Neural cell (in vitro differentiated cells): ENCODE measurements around the gene MMP24. TPM values are rescaled to one million over a fixed set of nuclear protein-coding genes. Genes with fewer than 3 reads are reported as not detected.
A peak's percentile ranks its signal among the peaks of the same experiment; 100 is the strongest.
"Not testable (repeated sequence)": the region's sequence is repeated elsewhere in the genome, so short reads cannot be mapped to it uniquely, and the experiment has no call there.

ENCODE experiments used
- H2AFZ ChIP-seq: fragments of 200-600, 300-800 bp; sonication (generic), shearing (Covaris generic); 2 replicates; pipeline ENCODE4 v1.6.0; 2014; ENCODE audit warnings: low read depth, mild to moderate bottlenecking, antibody characterized with exemption, low read length, moderate library complexity
- H3F3A ChIP-seq: fragments of 200-600 bp; shearing (Covaris generic); 2 replicates; pipeline ENCODE4 v1.6.1; 2016; ENCODE audit warnings: mild to moderate bottlenecking, moderate library complexity, mixed read lengths, antibody characterized with exemption, low read length; ENCODE audit not compliant: insufficient read depth, poor library complexity, severe bottlenecking
- H3K27ac ChIP-seq: fragments of 200-600, 300-800 bp; sonication (generic), shearing (Covaris generic); 2 replicates; pipeline ENCODE4 v1.5.1; 2014; ENCODE audit warnings: mild to moderate bottlenecking, low read length, moderate library complexity
- H3K27me3 ChIP-seq: fragments of 300-800, 200-600 bp; sonication (generic), shearing (Covaris generic); 2 replicates; pipeline ENCODE4 v1.6.0; 2014; ENCODE audit warnings: mild to moderate bottlenecking, low read depth, low read length, moderate library complexity; ENCODE audit not compliant: insufficient read depth
- H3K36me3 ChIP-seq: fragments of 300-800, 200-600 bp; sonication (generic), shearing (Covaris generic); 2 replicates; pipeline ENCODE4 v1.5.1; 2014; ENCODE audit warnings: mild to moderate bottlenecking, antibody characterized with exemption, low read length, moderate library complexity; ENCODE audit not compliant: insufficient read depth
- H3K4me2 ChIP-seq: fragments of 300-800, 200-600 bp; sonication (generic), shearing (Covaris generic); 2 replicates; pipeline ENCODE4 v1.6.0; 2014; ENCODE audit warnings: mild to moderate bottlenecking, low read length
- H3K4me3 ChIP-seq: fragments of 300-800, 200-600 bp; sonication (generic), shearing (Covaris generic); 2 replicates; pipeline ENCODE4 v1.5.1; 2014; ENCODE audit warnings: mild to moderate bottlenecking, low read length, moderate library complexity
- H3K79me2 ChIP-seq: fragments of 200-600 bp; shearing (Covaris generic); replicated peaks from 2 replicates; pipeline ENCODE4 v1.6.0; 2014; ENCODE audit warnings: mild to moderate bottlenecking, low read length, moderate library complexity; ENCODE audit not compliant: insufficient read depth
- H3K9ac ChIP-seq: fragments of 300-800, 200-600 bp; sonication (generic), shearing (Covaris generic); 2 replicates; pipeline ENCODE4 v1.6.1; 2016; ENCODE audit warnings: mild to moderate bottlenecking, low read length, mixed read lengths
- H3K9me2 ChIP-seq: fragments of 200-600 bp; shearing (Covaris generic); 2 replicates; pipeline ENCODE4 v1.6.1; 2016; ENCODE audit warnings: mild to moderate bottlenecking, low read length, mixed read lengths; ENCODE audit not compliant: insufficient read depth
- H3K9me3 ChIP-seq: fragments of 200-600, 300-800 bp; sonication (generic), shearing (Covaris generic); 2 replicates; pipeline ENCODE4 v1.6.1; 2016; ENCODE audit warnings: mild to moderate bottlenecking, mixed run types, low read length, moderate library complexity, mixed read lengths
- H4K20me1 ChIP-seq: fragments of 200-600 bp; shearing (Covaris generic); 2 replicates; pipeline ENCODE4 v1.6.1; 2016; ENCODE audit warnings: mild to moderate bottlenecking, mixed run types; ENCODE audit not compliant: insufficient read depth
- MXI1 ChIP-seq: fragments of 450-650 bp; conservative IDR thresholded peaks from 2 replicates; pipeline ENCODE4 v1.6.1; 2014; ENCODE audit warnings: antibody characterized with exemption, mild to moderate bottlenecking; ENCODE audit not compliant: poor library complexity, severe bottlenecking
- POLR2AphosphoS5 ChIP-seq: IDR thresholded peaks from 2 replicates; pipeline ENCODE4 v1.6.1; 2012
- polyA plus RNA-seq: library from polyadenylated mRNA; depleted of rRNA; stranded (reverse); fragments of >200 nt; gene quantifications from 2 replicates; pipeline ENCODE4 v1.2.3, GENCODE V29; 2014
- TF ChIP-seq, protein P1 (sequence below): IDR thresholded peaks from 2 replicates; pipeline ENCODE4 v1.6.1; 2012; ENCODE audit warnings: borderline replicate concordance

Gene MMP24
- polyA plus RNA-seq, 1 donor from 2014 or later = 57.4 TPM

DNA sequence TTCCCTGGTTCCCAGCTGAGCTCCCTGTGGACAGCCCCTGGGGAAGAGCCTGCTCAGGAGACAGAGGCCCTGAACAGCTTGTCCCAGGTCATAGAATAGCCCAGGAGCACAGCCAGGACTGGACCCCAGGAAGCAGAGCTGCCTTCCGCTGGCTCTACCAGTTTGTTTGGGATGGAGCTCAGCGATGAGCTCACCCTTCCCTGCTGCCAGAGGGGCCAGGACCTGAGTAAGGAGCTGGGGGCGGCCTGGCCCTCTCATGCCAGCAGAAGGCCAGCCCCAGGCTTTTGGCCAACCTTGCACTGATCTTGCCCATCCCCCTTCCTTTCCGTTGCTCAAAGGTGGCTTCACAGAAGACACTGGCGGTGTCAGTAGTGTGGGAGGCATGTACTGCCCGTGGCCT lies 33.9 kb downstream of the MMP24 start:
- no peak for TF ChIP-seq MXI1
- Histone ChIP-seq H3K27me3 (no peaks in the 10 kb centered on the region), H3K79me2 (no peaks in the 10 kb centered on the region), H3K36me3 (peaks cover 5% of the 10 kb centered on the region), H4K20me1 (no peaks in the 10 kb centered on the region), H3K9ac (no peak overlapping the region), H3K9me2 (no peaks in the 10 kb centered on the region), H3K9me3 (no peaks in the 10 kb centered on the region), H3K27ac (no peak overlapping the region), H3F3A (no peaks in the 10 kb centered on the region), H3K4me2 (no peak overlapping the region), H2AFZ (no peak overlapping the region), H3K4me3 (no peak overlapping the region)

DNA sequence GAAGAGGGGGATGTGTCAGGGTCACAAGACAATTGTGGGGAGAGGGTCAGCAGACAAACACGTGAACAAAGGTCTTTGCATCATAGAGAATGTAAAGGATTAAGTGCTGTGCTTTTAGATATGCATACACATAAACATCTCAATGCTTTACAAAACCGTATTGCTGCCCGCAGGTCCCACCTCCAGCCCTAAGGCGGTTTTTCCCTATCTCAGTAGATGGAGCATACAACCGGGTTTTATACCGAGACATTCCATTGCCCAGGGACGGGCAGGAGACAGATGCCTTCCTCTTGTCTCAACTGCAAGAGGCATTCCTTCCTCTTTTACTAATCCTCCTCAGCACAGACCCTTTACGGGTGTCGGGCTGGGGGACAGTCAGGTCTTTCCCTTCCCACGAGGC lies 35.8 kb downstream of the MMP24 start:
- not testable (repeated sequence) for H4K20me1 ChIP-seq, H2AFZ ChIP-seq, H3K9me3 ChIP-seq, H3K36me3 ChIP-seq, H3K27me3 ChIP-seq, H3K9me2 ChIP-seq, H3K4me3 ChIP-seq, H3K79me2 ChIP-seq, H3F3A ChIP-seq, H3K4me2 ChIP-seq, H3K9ac ChIP-seq, H3K27ac ChIP-seq

DNA sequence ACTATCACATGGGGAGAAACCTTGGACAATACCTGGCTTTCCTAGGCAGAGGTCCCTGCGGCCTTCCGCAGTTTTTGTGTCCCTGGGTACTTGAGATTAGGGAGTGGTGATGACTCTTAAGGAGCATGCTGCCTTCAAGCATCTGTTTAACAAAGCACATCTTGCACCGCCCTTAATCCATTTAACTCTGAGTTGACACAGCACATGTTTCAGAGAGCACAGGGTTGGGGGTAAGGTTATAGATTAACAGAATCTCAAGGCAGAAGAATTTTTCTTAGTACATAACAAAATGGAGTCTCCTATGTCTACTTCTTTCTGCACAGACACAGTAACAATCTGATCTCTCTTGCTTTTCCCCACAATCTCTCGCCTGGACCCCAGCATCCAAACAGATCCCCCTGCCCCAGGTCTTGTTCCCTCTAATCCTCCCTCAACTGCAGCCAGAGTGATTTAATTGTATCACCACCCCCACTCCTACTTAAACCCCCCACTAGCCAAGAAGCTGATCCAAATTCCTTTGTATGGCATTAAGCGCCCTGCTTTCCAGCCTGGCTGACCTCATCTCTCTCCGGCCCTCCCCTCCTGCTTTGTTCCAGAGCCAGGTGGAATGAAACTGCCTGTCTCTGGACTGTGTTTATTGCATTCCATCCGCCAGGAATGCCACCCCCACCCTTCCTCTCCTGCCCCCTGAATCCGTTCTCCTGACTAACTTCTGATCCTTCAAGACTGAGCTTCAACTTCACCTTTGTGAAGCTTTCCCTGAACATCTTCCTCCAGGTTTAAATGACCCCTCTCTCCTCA lies 36.4 kb downstream of the MMP24 start:
- H3K9ac ChIP-seq, H3K4me2 ChIP-seq, H3K27me3 ChIP-seq, H2AFZ ChIP-seq, H3K36me3 ChIP-seq, H3K27ac ChIP-seq, H4K20me1 ChIP-seq, H3K9me3 ChIP-seq, H3K79me2 ChIP-seq, H3K4me3 ChIP-seq, H3F3A ChIP-seq, H3K9me2 ChIP-seq: not testable (repeated sequence)
- TF ChIP-seq, protein P1, sequence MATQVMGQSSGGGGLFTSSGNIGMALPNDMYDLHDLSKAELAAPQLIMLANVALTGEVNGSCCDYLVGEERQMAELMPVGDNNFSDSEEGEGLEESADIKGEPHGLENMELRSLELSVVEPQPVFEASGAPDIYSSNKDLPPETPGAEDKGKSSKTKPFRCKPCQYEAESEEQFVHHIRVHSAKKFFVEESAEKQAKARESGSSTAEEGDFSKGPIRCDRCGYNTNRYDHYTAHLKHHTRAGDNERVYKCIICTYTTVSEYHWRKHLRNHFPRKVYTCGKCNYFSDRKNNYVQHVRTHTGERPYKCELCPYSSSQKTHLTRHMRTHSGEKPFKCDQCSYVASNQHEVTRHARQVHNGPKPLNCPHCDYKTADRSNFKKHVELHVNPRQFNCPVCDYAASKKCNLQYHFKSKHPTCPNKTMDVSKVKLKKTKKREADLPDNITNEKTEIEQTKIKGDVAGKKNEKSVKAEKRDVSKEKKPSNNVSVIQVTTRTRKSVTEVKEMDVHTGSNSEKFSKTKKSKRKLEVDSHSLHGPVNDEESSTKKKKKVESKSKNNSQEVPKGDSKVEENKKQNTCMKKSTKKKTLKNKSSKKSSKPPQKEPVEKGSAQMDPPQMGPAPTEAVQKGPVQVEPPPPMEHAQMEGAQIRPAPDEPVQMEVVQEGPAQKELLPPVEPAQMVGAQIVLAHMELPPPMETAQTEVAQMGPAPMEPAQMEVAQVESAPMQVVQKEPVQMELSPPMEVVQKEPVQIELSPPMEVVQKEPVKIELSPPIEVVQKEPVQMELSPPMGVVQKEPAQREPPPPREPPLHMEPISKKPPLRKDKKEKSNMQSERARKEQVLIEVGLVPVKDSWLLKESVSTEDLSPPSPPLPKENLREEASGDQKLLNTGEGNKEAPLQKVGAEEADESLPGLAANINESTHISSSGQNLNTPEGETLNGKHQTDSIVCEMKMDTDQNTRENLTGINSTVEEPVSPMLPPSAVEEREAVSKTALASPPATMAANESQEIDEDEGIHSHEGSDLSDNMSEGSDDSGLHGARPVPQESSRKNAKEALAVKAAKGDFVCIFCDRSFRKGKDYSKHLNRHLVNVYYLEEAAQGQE = peak; percentile 19

DNA sequence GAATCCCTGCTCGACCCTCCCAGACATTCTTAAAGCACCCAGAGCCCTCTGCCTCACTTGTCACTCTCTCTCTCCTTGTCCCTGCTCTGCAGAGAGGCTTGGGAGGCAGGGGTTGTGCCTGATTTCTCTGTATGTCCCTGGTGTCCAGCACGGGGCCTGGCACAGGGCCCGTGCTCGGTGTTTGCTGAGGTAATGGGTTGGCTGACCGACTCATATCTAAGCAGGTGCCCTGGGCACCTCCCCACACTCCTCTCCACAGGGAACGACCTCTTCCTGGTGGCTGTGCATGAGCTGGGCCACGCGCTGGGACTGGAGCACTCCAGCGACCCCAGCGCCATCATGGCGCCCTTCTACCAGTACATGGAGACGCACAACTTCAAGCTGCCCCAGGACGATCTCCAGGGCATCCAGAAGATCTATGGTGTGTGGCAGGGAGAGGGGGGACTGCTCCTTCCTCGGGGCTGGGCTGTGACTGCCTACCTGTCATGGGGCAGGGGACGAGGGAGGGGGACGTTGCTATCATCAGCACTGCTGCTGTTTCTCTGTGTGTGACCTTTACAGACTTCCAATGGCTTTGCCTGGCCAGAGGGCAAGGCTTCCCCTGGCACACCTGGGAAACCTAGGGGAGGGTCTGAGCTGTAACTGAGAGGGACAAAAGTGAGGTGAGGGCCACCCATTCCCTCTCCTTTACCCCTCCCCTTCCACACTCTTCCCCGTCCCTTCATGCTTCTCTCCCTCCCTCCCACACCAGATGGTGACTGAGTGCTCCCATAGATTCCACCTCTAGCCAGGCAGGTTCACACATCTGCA lies 37.2 kb downstream of the MMP24 start:
- no peaks in the 10 kb centered on the region for H3K9me2 ChIP-seq
- no peaks in the 10 kb centered on the region for H4K20me1 ChIP-seq
- no peak overlapping the region for H3K9ac ChIP-seq
- H3K9me3 ChIP-seq = no peaks in the 10 kb centered on the region
- H3K27me3 ChIP-seq = no peaks in the 10 kb centered on the region
- no peaks in the 10 kb centered on the region for H3K36me3 ChIP-seq
- H3K27ac ChIP-seq = no peak overlapping the region
- TF ChIP-seq POLR2AphosphoS5 = no peak
- TF ChIP-seq, protein P1 = peak; percentile 2
- H3K4me2 ChIP-seq = no peak overlapping the region
- H3F3A ChIP-seq = no peaks in the 10 kb centered on the region
- H2AFZ ChIP-seq = no peak overlapping the region
- H3K79me2 ChIP-seq = no peaks in the 10 kb centered on the region
- H3K4me3 ChIP-seq = no peak overlapping the region
